ENCODE data around the gene SELENOP. TPM values are rescaled to one million over a fixed set of nuclear protein-coding genes. Genes with fewer than 3 reads are reported as not detected.

SELENOP gene
- total RNA-seq, 1 donor from 2014 or later = 185 TPM

Other genes with a start within 250 kb of the SELENOP start
- gene CCDC152, start 55.1 kb downstream of the SELENOP start, total RNA-seq = 3.0 TPM
- 2.7 TPM for gene ANXA2R, start 228.4 kb upstream of the SELENOP start, total RNA-seq

All from tongue (tissue), 1 donor.